Neutrophil (primary cell): ENCODE measurements around the gene CFAP251.

ENCODE experiments used
- H3K27ac ChIP-seq: fragments of 200-600 bp; sonication (generic); 2 replicates; pipeline ENCODE4 v1.5.1; 2016; ENCODE audit warnings: mild to moderate bottlenecking, moderate library complexity
- H3K27me3 ChIP-seq: fragments of 200-600 bp; sonication (generic); 2 replicates; pipeline ENCODE4 v1.6.0; 2016; ENCODE audit warnings: mild to moderate bottlenecking
- H3K36me3 ChIP-seq: fragments of 200-600 bp; sonication (generic); 2 replicates; pipeline ENCODE4 v1.5.1; 2017
- H3K4me1 ChIP-seq, 2 experiments: fragments of 200-600 bp in 1 of 2; sonication (generic) in 1 of 2; 1 replicate in 1 of 2; 2 replicates in 1 of 2; pipeline versions ENCODE4 v1.5.1 to v1.6.1; 2013 to 2016; ENCODE audit warnings: low read depth in 1 of 2, low read length in 1 of 2, mild to moderate bottlenecking in 1 of 2, moderate library complexity in 1 of 2; ENCODE audit not compliant: control insufficient read depth in 1 of 2, insufficient read depth in 1 of 2
- H3K4me3 ChIP-seq, 2 experiments: fragments of 200-600 bp in 1 of 2; sonication (generic) in 1 of 2; 1 replicate in 1 of 2; 2 replicates in 1 of 2; pipeline ENCODE4 v1.5.1; 2013 to 2016; ENCODE audit warnings: low read depth in 1 of 2, low read length in 1 of 2, mild to moderate bottlenecking in 1 of 2, moderate library complexity in 1 of 2
- H3K9me3 ChIP-seq: fragments of 200-600 bp; sonication (generic); 2 replicates; pipeline ENCODE4 v1.5.1; 2016
- CTCF ChIP-seq: fragments of 200-600 bp; sonication (generic); IDR thresholded peaks from 2 replicates; pipeline ENCODE4 v1.5.1; 2016; ENCODE audit warnings: antibody characterized with exemption

Gene CFAP251

GRCh38 chr12:121966959-121967358 lies 48.6 kb downstream of the CFAP251 start:
- H3K27me3 ChIP-seq = no peaks in the 10 kb centered on the region
- H3K27ac ChIP-seq = no peak overlapping the region
- no peak overlapping the region for H3K4me3 ChIP-seq
- no peaks in the 10 kb centered on the region for H3K4me1 ChIP-seq
- no peaks in the 10 kb centered on the region for H3K36me3 ChIP-seq
- no peak for TF ChIP-seq CTCF
- H3K9me3 ChIP-seq = no peaks in the 10 kb centered on the region

- Histone ChIP-seq H3K27me3 (no peaks in the 10 kb centered on the region), H3K27ac (no peak overlapping the region), H3K36me3 (no peaks in the 10 kb centered on the region), H3K9me3 (no peaks in the 10 kb centered on the region), H3K4me3 (no peak overlapping the region), H3K4me1 (no peaks in the 10 kb centered on the region)
- no peak for TF ChIP-seq CTCF
These were observed 50.5 kb downstream of the CFAP251 start for GRCh38 chr12:121968876-121969275.

- no peak overlapping the region for H3K27ac ChIP-seq
- no peaks in the 10 kb centered on the region for H3K27me3 ChIP-seq
- H3K4me3 ChIP-seq = no peak overlapping the region
- H3K4me1 ChIP-seq = no peaks in the 10 kb centered on the region
- no peak for TF ChIP-seq CTCF
- H3K36me3 ChIP-seq = no peaks in the 10 kb centered on the region
- no peaks in the 10 kb centered on the region for H3K9me3 ChIP-seq
These were observed 51.3 kb downstream of the CFAP251 start for GRCh38 chr12:121969726-121970125.

GRCh38 chr12:121970581-121971300 lies 52.3 kb downstream of the CFAP251 start:
- no peaks in the 10 kb centered on the region for H3K27me3 ChIP-seq
- H3K36me3 ChIP-seq = no peaks in the 10 kb centered on the region
- no peaks in the 10 kb centered on the region for H3K9me3 ChIP-seq
- no peak for TF ChIP-seq CTCF
- H3K4me1 ChIP-seq = no peaks in the 10 kb centered on the region
- H3K27ac ChIP-seq = no peak overlapping the region
- no peak overlapping the region for H3K4me3 ChIP-seq

- H3K4me1 ChIP-seq = no peaks in the 10 kb centered on the region
- H3K36me3 ChIP-seq = no peaks in the 10 kb centered on the region
These were observed 55.9 kb downstream of the CFAP251 start for GRCh38 chr12:121974026-121974985.

More at GRCh38 chr12:121974026-121974985, 55.9 kb downstream of the CFAP251 start:
- no peak for TF ChIP-seq CTCF
- no peaks in the 10 kb centered on the region for H3K9me3 ChIP-seq
- H3K27ac ChIP-seq = no peak overlapping the region
- H3K4me3 ChIP-seq = no peak overlapping the region
- no peaks in the 10 kb centered on the region for H3K27me3 ChIP-seq
